DND-41 (cell line): ENCODE measurements around the gene ERMAP.

Experiments
- ATAC-seq: fragments of 200-7000 bp; cut with Tn5 transposase; 3 replicates; pipeline ENCODE4 v1.9.1; 2021; ENCODE audit warnings: low read depth; ENCODE audit not compliant: insufficient read depth
- DNase-seq: peaks from one replicate; pipeline ENCODE4 v3.0.0-alpha.2; 2020
- H2AFZ ChIP-seq: 2 replicates; pipeline ENCODE4 v1.6.0; 2012; ENCODE audit warnings: low read depth, low read length
- H3K27ac ChIP-seq: 2 replicates; pipeline ENCODE4 v1.5.1; 2012; ENCODE audit warnings: low read length, inconsistent platforms
- H3K27me3 ChIP-seq: fragments of 200-600 bp; sonication (generic); 2 replicates; pipeline ENCODE4 v1.6.0; 2012; ENCODE audit warnings: low read length, mild to moderate bottlenecking, inconsistent platforms; ENCODE audit not compliant: insufficient read depth, poor library complexity
- H3K36me3 ChIP-seq: 2 replicates; pipeline ENCODE4 v1.5.1; 2012; ENCODE audit warnings: low read length, inconsistent platforms; ENCODE audit not compliant: insufficient read depth
- H3K4me1 ChIP-seq: 2 replicates; pipeline ENCODE4 v1.5.1; 2012; ENCODE audit warnings: mild to moderate bottlenecking, low read length; ENCODE audit not compliant: insufficient read depth
- H3K4me2 ChIP-seq: 2 replicates; pipeline ENCODE4 v1.6.0; 2012; ENCODE audit warnings: mild to moderate bottlenecking, moderate library complexity, low read length, inconsistent platforms; ENCODE audit not compliant: insufficient read depth
- H3K4me3 ChIP-seq, 2 experiments: fragments of 200-600 bp in 1 of 2; shearing (Covaris generic) in 1 of 2; 2 replicates each; pipeline ENCODE4 v1.5.1; 2012 to 2016; ENCODE audit warnings: inconsistent platforms in 2 of 2, low read length in 2 of 2, mild to moderate bottlenecking in 2 of 2, low read depth in 1 of 2, moderate library complexity in 1 of 2
- H3K79me2 ChIP-seq: 2 replicates; pipeline ENCODE4 v1.6.0; 2012; ENCODE audit warnings: low read length, inconsistent platforms; ENCODE audit not compliant: insufficient read depth
- H3K9ac ChIP-seq: 2 replicates; pipeline ENCODE4 v1.6.0; 2012; ENCODE audit warnings: low read depth, mild to moderate bottlenecking, inconsistent platforms, low read length, moderate library complexity
- H3K9me3 ChIP-seq: 2 replicates; pipeline ENCODE4 v1.5.1; 2012; ENCODE audit warnings: low read length, moderate library complexity, mild to moderate bottlenecking, inconsistent platforms; ENCODE audit not compliant: insufficient read depth, severe bottlenecking
- H4K20me1 ChIP-seq: 2 replicates; pipeline ENCODE4 v1.6.0; 2012; ENCODE audit warnings: low read length; ENCODE audit not compliant: insufficient read depth
- EZH2 ChIP-seq: IDR thresholded peaks from 3 replicates; pipeline ENCODE4 v1.6.1; 2012; ENCODE audit warnings: borderline replicate concordance, low read depth, mild to moderate bottlenecking, moderate library complexity, low read length, inconsistent platforms; ENCODE audit not compliant: severe bottlenecking
- TF ChIP-seq, protein P1 (sequence below): IDR thresholded peaks from 2 replicates; pipeline ENCODE4 v1.5.1; 2012; ENCODE audit warnings: borderline replicate concordance, low read length, moderate library complexity, mild to moderate bottlenecking; ENCODE audit not compliant: poor library complexity, severe bottlenecking; ENCODE audit errors: extremely low read depth

ERMAP gene

DNA sequence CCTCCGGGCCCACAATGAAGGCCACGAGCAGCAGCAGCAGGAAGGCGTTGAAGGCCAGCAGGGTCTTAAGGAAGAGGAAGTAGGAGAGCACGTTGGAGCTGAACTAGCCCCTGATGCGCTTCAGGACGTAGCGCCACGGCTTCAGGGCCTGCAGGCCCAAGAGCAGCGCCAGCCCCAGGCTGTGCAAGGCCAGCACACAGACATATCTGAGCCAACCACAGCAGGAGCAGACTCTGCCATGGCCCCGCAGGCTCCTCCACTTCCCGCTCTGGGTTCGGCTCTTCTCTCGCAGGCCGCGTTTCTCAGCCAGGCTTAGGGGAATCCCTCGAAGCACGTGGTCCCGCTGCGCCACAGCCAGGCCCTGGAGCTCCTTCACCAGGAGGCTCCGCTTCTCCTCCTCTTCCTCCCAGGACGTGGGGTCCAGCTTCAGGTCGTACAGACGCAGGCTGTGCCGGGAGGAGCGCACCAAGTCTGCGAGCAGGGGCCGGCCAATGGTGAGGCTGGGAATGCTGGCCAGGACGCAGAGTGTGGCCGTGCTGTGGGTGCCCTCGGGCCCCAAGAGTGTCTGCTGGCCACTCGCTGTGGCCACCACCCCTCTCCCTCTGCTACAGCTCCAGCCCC is 71.2 kb downstream of the ERMAP start:
- Histone ChIP-seq H3K79me2 (no peaks in the 10 kb centered on the region), H2AFZ (no peak overlapping the region), H3K4me3 (no peak overlapping the region), H3K27me3 (peaks cover 11% of the 10 kb centered on the region), H3K9me3 (no peaks in the 10 kb centered on the region), H3K36me3 (no peaks in the 10 kb centered on the region), H3K4me2 (no peak overlapping the region), H3K27ac (no peak overlapping the region), H3K4me1 (no peaks in the 10 kb centered on the region), H3K9ac (no peak overlapping the region), H4K20me1 (no peaks in the 10 kb centered on the region)
- TF ChIP-seq, protein P1, sequence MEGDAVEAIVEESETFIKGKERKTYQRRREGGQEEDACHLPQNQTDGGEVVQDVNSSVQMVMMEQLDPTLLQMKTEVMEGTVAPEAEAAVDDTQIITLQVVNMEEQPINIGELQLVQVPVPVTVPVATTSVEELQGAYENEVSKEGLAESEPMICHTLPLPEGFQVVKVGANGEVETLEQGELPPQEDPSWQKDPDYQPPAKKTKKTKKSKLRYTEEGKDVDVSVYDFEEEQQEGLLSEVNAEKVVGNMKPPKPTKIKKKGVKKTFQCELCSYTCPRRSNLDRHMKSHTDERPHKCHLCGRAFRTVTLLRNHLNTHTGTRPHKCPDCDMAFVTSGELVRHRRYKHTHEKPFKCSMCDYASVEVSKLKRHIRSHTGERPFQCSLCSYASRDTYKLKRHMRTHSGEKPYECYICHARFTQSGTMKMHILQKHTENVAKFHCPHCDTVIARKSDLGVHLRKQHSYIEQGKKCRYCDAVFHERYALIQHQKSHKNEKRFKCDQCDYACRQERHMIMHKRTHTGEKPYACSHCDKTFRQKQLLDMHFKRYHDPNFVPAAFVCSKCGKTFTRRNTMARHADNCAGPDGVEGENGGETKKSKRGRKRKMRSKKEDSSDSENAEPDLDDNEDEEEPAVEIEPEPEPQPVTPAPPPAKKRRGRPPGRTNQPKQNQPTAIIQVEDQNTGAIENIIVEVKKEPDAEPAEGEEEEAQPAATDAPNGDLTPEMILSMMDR: no peak
- TF ChIP-seq EZH2: no peak
- ATAC-seq (no peak), DNase-seq (no peak)

DNA sequence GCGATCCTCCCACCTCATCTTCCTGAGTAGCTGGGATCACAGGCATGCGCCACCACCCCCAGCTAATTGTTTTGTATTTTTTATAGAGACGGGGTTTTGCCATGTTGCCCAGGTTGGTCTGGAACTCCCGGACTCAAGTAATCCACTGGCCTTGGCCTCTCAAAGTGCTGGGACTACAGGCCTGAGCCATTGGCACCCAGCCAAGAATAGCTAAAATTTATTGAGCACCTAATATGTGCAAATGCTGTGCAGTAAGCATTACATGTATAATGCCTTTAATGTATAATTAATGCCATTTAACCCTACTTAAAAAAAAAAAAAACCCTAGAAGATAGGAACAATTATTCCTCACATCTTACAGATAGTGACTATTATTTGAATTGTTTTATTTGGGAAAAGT is 72.3 kb downstream of the ERMAP start:
- TF ChIP-seq, protein P1: no peak
- TF ChIP-seq EZH2: no peak
- Histone ChIP-seq H3K27ac (no peak overlapping the region), H3K36me3 (no peaks in the 10 kb centered on the region), H3K27me3 (peaks cover 13% of the 10 kb centered on the region), H3K79me2 (no peaks in the 10 kb centered on the region), H3K4me2 (no peak overlapping the region), H4K20me1 (no peaks in the 10 kb centered on the region), H3K4me3 (no peak overlapping the region), H3K9ac (no peak overlapping the region), H2AFZ (no peak overlapping the region), H3K9me3 (no peaks in the 10 kb centered on the region), H3K4me1 (no peaks in the 10 kb centered on the region)
- ATAC-seq: no peak
- no peak for DNase-seq

DNA sequence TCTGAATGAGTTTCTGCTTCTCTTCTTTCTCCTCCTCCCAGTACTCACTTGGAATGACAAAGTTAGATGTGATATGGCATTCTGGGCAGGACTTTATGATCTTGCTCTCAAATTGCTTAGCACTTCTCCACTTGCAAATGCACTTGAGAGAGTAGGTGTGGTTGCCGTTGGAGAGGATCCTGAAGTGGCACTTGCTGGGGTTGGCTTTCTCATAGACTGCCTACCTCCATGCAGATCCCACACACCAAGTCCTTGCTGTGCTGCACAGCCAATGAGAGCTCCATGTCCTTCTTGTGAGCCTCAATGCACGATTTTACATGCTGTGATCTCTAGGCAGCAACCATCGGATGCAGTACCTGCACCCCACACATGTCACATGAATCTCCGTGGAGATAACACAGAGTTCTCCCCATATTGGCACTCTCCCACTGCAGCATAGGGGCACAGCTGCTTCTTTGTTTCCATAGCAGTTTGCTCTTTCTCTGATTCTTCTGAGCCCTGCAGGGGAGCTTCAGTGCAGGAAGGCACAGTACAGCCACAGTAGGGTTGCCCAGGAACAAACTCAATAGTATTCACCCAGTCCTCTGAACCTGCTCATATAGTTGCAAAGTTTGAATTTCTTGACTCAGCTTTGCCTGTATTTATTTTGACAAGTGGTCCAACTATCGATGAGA is 74.7 kb downstream of the ERMAP start:
- H3K36me3 ChIP-seq: no peaks in the 10 kb centered on the region
- no peaks in the 10 kb centered on the region for H3K9me3 ChIP-seq
- H3K79me2 ChIP-seq: no peaks in the 10 kb centered on the region
- ATAC-seq (no peak), DNase-seq (no peak)
- no peak overlapping the region for H3K4me2 ChIP-seq
- H3K4me3 ChIP-seq: no peak overlapping the region
- no peak overlapping the region for H2AFZ ChIP-seq
- H3K9ac ChIP-seq: no peak overlapping the region
- H3K27ac ChIP-seq: no peak overlapping the region
- no peaks in the 10 kb centered on the region for H3K4me1 ChIP-seq
- peaks cover 7% of the 10 kb centered on the region for H3K27me3 ChIP-seq
- no peaks in the 10 kb centered on the region for H4K20me1 ChIP-seq
- no peak for TF ChIP-seq EZH2
- TF ChIP-seq, protein P1: no peak
